HepG2 (cell line): ENCODE measurements around the gene SURF1. TPM values are rescaled to one million over a fixed set of nuclear protein-coding genes. Genes with fewer than 3 reads are reported as not detected.

Experiments used
- ATAC-seq: fragments of 200-7000 bp; cut with Tn5 transposase; 3 replicates; pipeline ENCODE4 v1.9.1; 2020; ENCODE audit warnings: mild to moderate bottlenecking, moderate library complexity
- BruUV-seq: library from RNA; stranded (reverse); fragments of 400-500 nt; replicated peaks from 2 replicates; lab custom pipeline; 2021; lab: Mats Ljungman, UMichigan
- CTCF ChIA-PET: fragments of 300-600 bp; formaldehyde crosslinking; extraction: SDS; loops from one replicate; lab custom pipeline; 2021; ENCODE audit warnings: low total read pairs, inconsistent platforms, low intra/inter-chr PET ratio; lab: Yijun Ruan, JAX
- POLR2A ChIA-PET: fragments of 350-600 bp; sonication (Branson Sonifier 250); formaldehyde crosslinking; loops from one replicate; lab custom pipeline; 2020; ENCODE audit warnings: antibody characterized with exemption, inconsistent platforms; lab: Yijun Ruan, JAX
- DNase-seq: peaks from one replicate; pipeline ENCODE4 v3.0.0-alpha.2; 2015; ENCODE audit warnings: low spot score
- FAIRE-seq: peaks from 3 replicates; lab custom pipeline; 2011; peaks lifted over from hg19 to GRCh38; lab: Jason Lieb, UNC
- H2AFZ ChIP-seq: one replicate; pipeline ENCODE4 v1.6.1; 2011; ENCODE audit warnings: low read length, inconsistent platforms
- H3K27ac ChIP-seq: fragments of 300-600 bp; 3 replicates; pipeline ENCODE4 v1.8.0; 2011; ENCODE audit warnings: mixed run types, mild to moderate bottlenecking, mixed read lengths, low read length, inconsistent platforms; ENCODE audit not compliant: insufficient read depth; ENCODE audit errors: extremely low read length
- H3K27me3 ChIP-seq, 2 experiments: fragments of 200-600 bp in 1 of 2; 2 replicates in 1 of 2; 3 replicates in 1 of 2; pipeline versions ENCODE4 v1.6.0 to v1.8.0; 2011; ENCODE audit warnings: low read length in 2 of 2, mild to moderate bottlenecking in 2 of 2, moderate library complexity in 2 of 2, inconsistent platforms in 1 of 2; ENCODE audit not compliant: insufficient read depth in 2 of 2, control insufficient read depth in 1 of 2
- H3K36me3 ChIP-seq, 2 experiments: fragments of 200-600 bp in 1 of 2; replicated peaks in 1 of 2; 2 replicates in 1 of 2; 3 replicates in 1 of 2; pipeline versions ENCODE4 v1.5.1 to v1.8.0; 2011; ENCODE audit warnings: low read length in 2 of 2, inconsistent platforms in 1 of 2; ENCODE audit not compliant: insufficient read depth in 2 of 2, control insufficient read depth in 1 of 2
- H3K4me1 ChIP-seq: 2 replicates; pipeline ENCODE4 v1.5.1; 2012; ENCODE audit warnings: low read length, inconsistent platforms; ENCODE audit not compliant: insufficient read depth
- H3K4me2 ChIP-seq: 2 replicates; pipeline ENCODE4 v1.6.0; 2011; ENCODE audit warnings: low read depth, low read length, inconsistent platforms
- H3K4me3 ChIP-seq, 3 experiments: fragments of 200-600 bp in 1 of 3; sonication (generic), shearing (Covaris generic) in 1 of 3; replicated peaks in 1 of 3; 2 replicates each; pipeline ENCODE4 v1.5.1; 2011 to 2016; ENCODE audit warnings: low read length in 3 of 3, inconsistent platforms in 2 of 3, low read depth in 2 of 3, mild to moderate bottlenecking in 2 of 3, control low read depth in 1 of 3, mixed read lengths in 1 of 3; ENCODE audit not compliant: insufficient read depth in 1 of 3
- H3K79me2 ChIP-seq: one replicate; pipeline ENCODE4 v1.6.1; 2011; ENCODE audit warnings: low read length, inconsistent platforms; ENCODE audit not compliant: insufficient read depth
- H3K9ac ChIP-seq: 2 replicates; pipeline ENCODE4 v1.6.0; 2011; ENCODE audit warnings: mild to moderate bottlenecking, low read depth, low read length, inconsistent platforms; ENCODE audit not compliant: insufficient read depth
- H3K9me3 ChIP-seq: 2 replicates; pipeline ENCODE4 v1.5.1; 2012; ENCODE audit warnings: mild to moderate bottlenecking, low read length
- H4K20me1 ChIP-seq: 2 replicates; pipeline ENCODE4 v1.6.0; 2011; ENCODE audit warnings: inconsistent platforms, mild to moderate bottlenecking, low read length, moderate library complexity; ENCODE audit not compliant: insufficient read depth
- ATF2 ChIP-seq: sonication (generic); formaldehyde crosslinking; IDR thresholded peaks from 2 replicates; pipeline ENCODE4 v1.4.0; 2020; ENCODE audit warnings: missing genetic modification reagents
- BCLAF1 ChIP-seq: fragments of 450-650 bp; IDR thresholded peaks from 2 replicates; pipeline ENCODE4 v1.6.1; 2017; ENCODE audit warnings: mild to moderate bottlenecking
- FOXK1 ChIP-seq: sonication (generic); formaldehyde crosslinking; IDR thresholded peaks from 2 replicates; pipeline ENCODE4 v1.4.0; 2020; ENCODE audit warnings: low read depth, missing genetic modification reagents, borderline replicate concordance
- KLF9 ChIP-seq: IDR thresholded peaks from 2 replicates; pipeline ENCODE4 v1.6.1; 2016; ENCODE audit warnings: low read depth
- MYPOP ChIP-seq: sonication (generic); formaldehyde crosslinking; IDR thresholded peaks from 2 replicates; pipeline ENCODE4 v1.8.1; 2023; ENCODE audit warnings: mild to moderate bottlenecking, moderate library complexity, missing genetic modification reagents
- POLR2G ChIP-seq: fragments of 200-400 bp; formaldehyde crosslinking; IDR thresholded peaks from 2 replicates; pipeline ENCODE4 v1.6.1; 2018; ENCODE audit warnings: mild to moderate bottlenecking, low read depth, low read length, moderate library complexity
- RBM22 ChIP-seq: fragments of 200-400 bp; formaldehyde crosslinking; optimal IDR thresholded peaks from 2 replicates; pipeline ENCODE3; 2017; ENCODE audit warnings: mild to moderate bottlenecking, low read length, moderate library complexity
- U2AF1 ChIP-seq: fragments of 200-400 bp; formaldehyde crosslinking; optimal IDR thresholded peaks from 2 replicates; pipeline ENCODE3; 2017; ENCODE audit warnings: mild to moderate bottlenecking, low read depth, low read length
- ZNF503 ChIP-seq: sonication (generic); formaldehyde crosslinking; IDR thresholded peaks from 2 replicates; pipeline ENCODE4 v1.4.0; 2020; ENCODE audit warnings: missing genetic modification reagents
- ZNF609 ChIP-seq: sonication (generic); formaldehyde crosslinking; IDR thresholded peaks from 2 replicates; pipeline ENCODE4 v1.4.0; 2020; ENCODE audit warnings: mild to moderate bottlenecking, missing genetic modification reagents, borderline replicate concordance
- WGBS: methylation state at CpG from one replicate; pipeline ENCODE4 v1.1.6; 2017; ENCODE audit warnings: low lambda C conversion rate; 5-methylcytosine and 5-hydroxymethylcytosine counted together
- in situ Hi-C: cut with HindIII; loops from 2 replicates; pipeline ENCODE4 v1.10.0; 2017; ENCODE audit warnings: low pct_unique_long_range_greater_than_20kb; ENCODE audit not compliant: extremely low pct_ligation_motif_present
- intact Hi-C: fragments of 100-400 bp; cut with micrococcal nuclease; formaldehyde crosslinking; loops from one replicate; pipeline ENCODE4 v1.10.0; 2022; ENCODE audit not compliant: unreplicated experiment
- polyA plus RNA-seq, 8 experiments: library from polyadenylated mRNA; depleted of rRNA in 3 of 8; stranded (reverse) in 7 of 8; unstranded in 1 of 8; fragments of >200 nt; fragmentation: Illumina TruSeq in 4 of 8; extraction: Trizol in 4 of 8; gene quantifications; 2 replicates each; pipeline versions ENCODE4 v1.2.1 to v1.2.3, GENCODE V29; 2011 to 2016; ENCODE audit warnings: low read depth in 4 of 8, missing spikeins in 1 of 8, mixed read lengths in 1 of 8; ENCODE audit not compliant: insufficient read depth in 1 of 8
- total RNA-seq, 5 experiments: library from RNA; depleted of rRNA; stranded (reverse); fragments of >200 nt; fragmentation: Illumina TruSeq; extraction: Trizol; gene quantifications; 2 replicates each; pipeline ENCODE4 v1.2.3, GENCODE V29; 2016; ENCODE audit warnings: low read depth in 1 of 5

Gene SURF1
- total and polyA plus RNA-seq, 2 of the 13 experiments (the other 11 are each of a cell fraction or from before 2014, with no cell fraction given), result 17.8 to 40.7 TPM

DNA sequence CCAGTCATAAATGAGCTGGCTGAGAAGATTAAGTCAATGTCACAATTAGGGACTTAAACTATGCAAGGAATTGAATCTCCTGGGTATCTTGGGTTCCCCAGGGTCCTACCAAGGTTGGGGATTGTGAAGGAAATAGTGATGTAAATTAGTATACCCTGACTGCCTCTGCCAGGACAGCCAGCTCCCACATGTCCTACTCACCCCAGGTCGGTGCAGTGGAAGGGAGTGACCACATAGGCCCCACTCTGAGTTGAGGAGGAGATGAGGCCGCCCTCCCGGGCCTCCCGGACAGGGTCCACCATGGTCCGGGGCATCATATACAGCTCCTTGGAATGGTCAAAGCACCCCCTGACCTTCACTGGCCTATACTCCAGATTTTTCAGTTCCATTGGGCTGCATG lies 2.7 kb downstream of the SURF1 start:
- in situ Hi-C loops, result no loop called here
- intact Hi-C loops, result no loop called here
- H3K79me2 ChIP-seq, result peaks cover 28% of the 10 kb centered on the region
- TF ChIP-seq ATF2 (CRISPR knock-in tag) (no peak), ZNF609 (CRISPR knock-in tag) (no peak), MYPOP (CRISPR knock-in tag) (no peak), ZNF503 (CRISPR knock-in tag) (no peak), RBM22 (peak; percentile 44), U2AF1 (no peak), BCLAF1 (no peak), FOXK1 (no peak), POLR2G (peak; percentile 41; the same call in 1 of the 2 replicates), KLF9 (no peak)

More for the DNA sequence above, 2.7 kb downstream of the SURF1 start:
- no peak overlapping the region for H3K4me2 ChIP-seq
- no peak overlapping the region for H3K4me3 ChIP-seq
- ChIA-PET POLR2A (no interaction called here), CTCF (no interaction called here)
- no peak overlapping the region for H3K27ac ChIP-seq
- H3K27me3 ChIP-seq, result no peaks in the 10 kb centered on the region; a peak in 1 of 5 replicates
- H3K9me3 ChIP-seq, result no peaks in the 10 kb centered on the region
- H3K9ac ChIP-seq, result no peak overlapping the region
- no TSS peak for BruUV-seq
- DNase-seq (no peak), FAIRE-seq (no peak), ATAC-seq (no peak)
- no CpG with 5 or more reads among the region's 5 CpGs for WGBS
- H3K4me1 ChIP-seq, result peaks cover 50% of the 10 kb centered on the region
- H4K20me1 ChIP-seq, result peaks cover 20% of the 10 kb centered on the region
- peaks cover 18 to 47% of the 10 kb centered on the region in 2 experiments for H3K36me3 ChIP-seq
- no peak overlapping the region for H2AFZ ChIP-seq
